K562 (cell line): ENCODE data around the gene CBFA2T2. TPM values are rescaled to one million over a fixed set of nuclear protein-coding genes. Genes with fewer than 3 reads are reported as not detected.

Source experiments
- AFF4 ChIP-seq: sonication (generic); formaldehyde crosslinking; IDR thresholded peaks from 2 replicates; pipeline ENCODE4 v1.8.0; 2023; ENCODE audit warnings: mild to moderate bottlenecking, missing genetic modification reagents
- BRD9 ChIP-seq: fragments of 450-650 bp; IDR thresholded peaks from 2 replicates; pipeline ENCODE4 v1.6.1; 2018; ENCODE audit warnings: low read depth; ENCODE audit not compliant: partially characterized antibody
- BRF2 ChIP-seq: IDR thresholded peaks from 3 replicates; pipeline ENCODE4 v1.6.1; 2011; ENCODE audit warnings: borderline replicate concordance, mild to moderate bottlenecking; ENCODE audit not compliant: insufficient read length, insufficient read depth
- CAMTA2 ChIP-seq: fragments of 250-450 bp; sonication (Bioruptor Pico); conservative IDR thresholded peaks from 2 replicates; pipeline ENCODE4 v1.5.1; 2022
- CHCHD3 ChIP-seq: fragments of 250-450 bp; sonication (Bioruptor Pico); IDR thresholded peaks from 2 replicates; pipeline ENCODE4 v2.1.2; 2022; ENCODE audit warnings: mild to moderate bottlenecking
- GABPA ChIP-seq: fragments of 200-800 bp; sonication (Bioruptor generic); conservative IDR thresholded peaks from 2 replicates; pipeline ENCODE4 v1.6.1; 2016; ENCODE audit warnings: low read depth, missing genetic modification characterization, missing compliant biosample characterization
- HBP1 ChIP-seq: fragments of 450-650 bp; formaldehyde crosslinking; IDR thresholded peaks from 2 replicates; pipeline ENCODE4 v1.4.0; 2022; ENCODE audit warnings: missing genetic modification characterization
- KLF13 ChIP-seq: fragments of 450-650 bp; IDR thresholded peaks from 2 replicates; pipeline ENCODE4 v1.6.1; 2016; ENCODE audit warnings: missing genetic modification characterization, low read depth, mild to moderate bottlenecking, missing compliant biosample characterization, moderate library complexity, borderline replicate concordance
- NFIC ChIP-seq: fragments of 450-650 bp; IDR thresholded peaks from 2 replicates; pipeline ENCODE4 v1.6.1; 2017; ENCODE audit warnings: mild to moderate bottlenecking, inconsistent platforms
- NR1H2 ChIP-seq: sonication (generic); formaldehyde crosslinking; IDR thresholded peaks from 2 replicates; pipeline ENCODE4 v1.4.0; 2020; ENCODE audit warnings: mild to moderate bottlenecking, missing genetic modification reagents
- POLR3G ChIP-seq: IDR thresholded peaks from 2 replicates; pipeline ENCODE4 v1.6.1; 2011; ENCODE audit not compliant: insufficient read length, insufficient replicate concordance; ENCODE audit errors: extremely low read depth
- RBFOX2 ChIP-seq: fragments of 200-400 bp; formaldehyde crosslinking; IDR thresholded peaks from 2 replicates; pipeline ENCODE4 v1.6.1; 2017; ENCODE audit warnings: low read depth, mild to moderate bottlenecking, low read length, moderate library complexity
- SMAD4 ChIP-seq: fragments of 250-450 bp; sonication (Bioruptor Pico); conservative IDR thresholded peaks from 2 replicates; pipeline ENCODE4 v1.8.0; 2021; ENCODE audit warnings: inconsistent platforms, mild to moderate bottlenecking, moderate library complexity
- SMARCA4 ChIP-seq: fragments of 450-650 bp; IDR thresholded peaks from 2 replicates; pipeline ENCODE4 v1.6.1; 2016
- ZBTB12 ChIP-seq: fragments of 250-450 bp; sonication (Bioruptor Pico); IDR thresholded peaks from 2 replicates; pipeline ENCODE4 v1.4.0; 2020
- ZFP36 ChIP-seq: fragments of 150-350 bp; IDR thresholded peaks from 2 replicates; pipeline ENCODE4 v1.6.1; 2018; ENCODE audit warnings: low read length, low read depth; ENCODE audit not compliant: partially characterized antibody
- ZNF512 ChIP-seq: IDR thresholded peaks from 2 replicates; pipeline ENCODE4 v1.6.1; 2016; ENCODE audit warnings: missing genetic modification characterization, missing compliant biosample characterization
- ZNF696 ChIP-seq: fragments of 250-450 bp; sonication (Bioruptor Pico); conservative IDR thresholded peaks from 2 replicates; pipeline ENCODE4 v1.4.0; 2020; ENCODE audit warnings: mild to moderate bottlenecking, moderate library complexity
- ZNF717 ChIP-seq: fragments of 250-450 bp; sonication (Bioruptor Pico); IDR thresholded peaks from 2 replicates; pipeline ENCODE4 v1.5.0; 2021
- polyA plus RNA-seq, 8 experiments: library from polyadenylated mRNA; depleted of rRNA in 4 of 8; stranded (reverse) in 5 of 8; unstranded in 3 of 8; fragments of >200 nt; fragmentation: Nextera tagmentation in 2 of 8; fragmentation: Illumina TruSeq in 1 of 8; extraction: Ambion mirVana in 2 of 8; extraction: Trizol in 1 of 8; gene quantifications; 2 replicates each; pipeline versions ENCODE4 v1.2.1 to v1.2.3, GENCODE V29; 2011 to 2014; ENCODE audit warnings: inconsistent platforms in 1 of 8, missing spikeins in 1 of 8
- total RNA-seq, 7 experiments: library from RNA; depleted of rRNA in 6 of 7; stranded (reverse); fragments of >200 nt in 6 of 7; fragmentation: Illumina TruSeq in 2 of 7; extraction: Trizol in 2 of 7; gene quantifications; 2 replicates each; pipeline versions ENCODE4 v1.2.1 to v1.2.3, GENCODE V29; 2011 to 2021; ENCODE audit warnings: low replicate concordance in 1 of 7

CBFA2T2 gene
- total and polyA plus RNA-seq, 9 of the 15 experiments (the other 6 are each of a cell fraction or from before 2014, with no cell fraction given) = 0.27 to 9.6 (median 5.8) TPM

- TF ChIP-seq GABPA = no peak
- peak; percentile 59 for TF ChIP-seq RBFOX2
- no peak for TF ChIP-seq ZNF696 (CRISPR knock-in tag)
- TF ChIP-seq CHCHD3 (CRISPR knock-in tag) = no peak
- TF ChIP-seq NR1H2 (CRISPR knock-in tag) = no peak
- no peak for TF ChIP-seq POLR3G
- no peak for TF ChIP-seq ZFP36
- no peak for TF ChIP-seq AFF4 (CRISPR knock-in tag)
- no peak for TF ChIP-seq CAMTA2
- no peak for TF ChIP-seq ZNF512 (tag)
- TF ChIP-seq BRD9 = no peak
- TF ChIP-seq BRF2 = no peak
- no peak for TF ChIP-seq ZBTB12
- TF ChIP-seq SMAD4 (CRISPR knock-in tag) = no peak; the same call in 1 of the 2 replicates
- TF ChIP-seq KLF13 (tag) = no peak
- no peak for TF ChIP-seq ZNF717 (CRISPR knock-in tag)
- TF ChIP-seq NFIC = no peak
- no peak for TF ChIP-seq HBP1
- no peak for TF ChIP-seq SMARCA4
Measured at GRCh38 chr20:33443512-33444239, 46.2 kb upstream of the CBFA2T2 start, which contains the start of gene SNTA1 (continued).
